CD4-positive, alpha-beta T cell treated with Interleukin-2 at 100 ng/mL for 4 hours (primary cell): ENCODE measurements around the gene GOT1.

Experiments
- DNase-seq: peaks from one replicate; pipeline ENCODE4 v3.0.0-alpha.2; 2020; ENCODE audit warnings: low spot score

The GOT1 gene

DNA sequence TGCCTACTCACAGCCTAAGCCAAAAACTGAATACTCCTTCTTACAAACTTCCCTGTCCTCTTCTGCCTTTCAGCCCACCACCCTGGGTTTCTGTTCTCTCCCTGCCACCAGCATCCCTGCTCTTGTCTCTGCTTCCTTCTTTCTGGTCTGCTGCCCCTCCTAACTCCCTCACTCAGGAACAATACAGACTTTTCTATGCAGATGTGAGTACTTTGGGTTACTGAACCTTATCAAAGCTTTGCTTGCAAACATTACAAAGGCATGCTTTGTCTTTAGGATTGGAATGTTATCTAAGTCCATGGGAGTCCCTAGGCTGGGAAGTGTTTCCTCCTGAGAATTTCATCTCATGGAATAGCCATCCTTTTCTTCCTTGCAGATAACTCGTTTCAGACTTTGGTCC lies 72.3 kb downstream of the GOT1 start:
- DNase-seq = no peak

DNA sequence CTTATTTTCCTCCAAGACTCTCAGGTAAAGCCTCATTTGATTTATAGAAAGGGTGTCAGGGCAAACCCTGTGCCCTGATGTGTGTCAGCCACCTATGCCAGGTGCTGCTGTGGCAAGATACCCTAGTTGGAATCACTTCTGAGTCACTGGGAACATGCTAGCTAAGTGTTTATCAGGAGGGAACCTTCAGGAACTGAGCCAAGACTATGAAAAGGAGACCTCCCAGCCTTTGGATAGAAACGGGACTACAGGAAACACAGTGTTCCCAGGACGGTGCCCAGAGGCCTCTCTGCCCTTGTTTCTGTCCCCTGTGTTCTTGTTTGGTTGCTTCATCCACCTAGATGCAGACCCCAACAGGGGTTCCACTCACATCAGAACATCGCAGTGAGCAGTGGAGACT lies 72.7 kb downstream of the GOT1 start:
- DNase-seq = no peak

DNA sequence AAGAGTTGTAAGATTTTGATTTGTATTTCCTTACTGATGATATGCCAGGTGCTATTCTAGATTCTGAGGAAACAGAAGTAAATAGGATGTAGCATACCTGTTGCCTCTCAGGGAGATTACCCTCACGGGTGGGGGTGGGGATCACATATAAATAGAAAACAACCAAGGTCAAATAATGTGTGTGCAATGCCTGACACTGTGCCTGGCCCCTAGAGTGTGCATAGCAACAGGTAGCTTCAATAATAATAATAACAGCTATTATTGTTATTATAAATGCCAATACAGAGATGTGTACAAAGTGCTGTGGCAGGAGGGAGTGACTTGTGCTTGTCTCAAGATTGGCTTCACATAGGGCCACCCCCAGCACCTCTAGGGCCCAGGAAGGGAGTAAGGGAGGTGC lies 77.2 kb downstream of the GOT1 start:
- no peak for DNase-seq

DNA sequence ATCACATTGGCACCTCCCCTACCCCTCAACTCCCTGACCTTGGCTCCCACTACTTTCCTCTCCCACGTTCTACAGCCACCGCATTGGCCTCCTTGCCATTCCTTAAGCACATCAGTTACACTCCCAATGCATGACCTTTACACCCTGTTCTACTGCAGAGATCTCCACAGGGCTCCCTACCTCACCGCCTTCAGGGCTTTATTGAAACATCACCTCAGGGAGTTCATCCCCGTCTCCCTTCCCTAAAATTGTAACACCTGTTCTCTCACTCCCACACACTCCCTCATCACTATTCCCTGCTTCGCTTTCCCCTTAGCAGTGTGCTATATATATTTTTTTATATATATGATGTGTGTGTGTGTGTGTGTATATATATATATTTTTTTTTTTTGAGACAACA lies 82.8 kb downstream of the GOT1 start:
- no peak for DNase-seq
